GM12873 (cell line): Measurements from ENCODE around the gene SNX27.

ENCODE experiments used
- TF ChIP-seq, protein P1 (sequence below): IDR thresholded peaks from 2 replicates; pipeline ENCODE4 v1.5.1; 2012; ENCODE audit warnings: low read depth, mild to moderate bottlenecking, moderate library complexity, low read length, control low read depth; ENCODE audit not compliant: insufficient read depth; ENCODE audit errors: missing control alignments

Gene SNX27

GRCh38 chr1:151680826-151681225, 69.0 kb downstream of the SNX27 start:
- TF ChIP-seq, protein P1, sequence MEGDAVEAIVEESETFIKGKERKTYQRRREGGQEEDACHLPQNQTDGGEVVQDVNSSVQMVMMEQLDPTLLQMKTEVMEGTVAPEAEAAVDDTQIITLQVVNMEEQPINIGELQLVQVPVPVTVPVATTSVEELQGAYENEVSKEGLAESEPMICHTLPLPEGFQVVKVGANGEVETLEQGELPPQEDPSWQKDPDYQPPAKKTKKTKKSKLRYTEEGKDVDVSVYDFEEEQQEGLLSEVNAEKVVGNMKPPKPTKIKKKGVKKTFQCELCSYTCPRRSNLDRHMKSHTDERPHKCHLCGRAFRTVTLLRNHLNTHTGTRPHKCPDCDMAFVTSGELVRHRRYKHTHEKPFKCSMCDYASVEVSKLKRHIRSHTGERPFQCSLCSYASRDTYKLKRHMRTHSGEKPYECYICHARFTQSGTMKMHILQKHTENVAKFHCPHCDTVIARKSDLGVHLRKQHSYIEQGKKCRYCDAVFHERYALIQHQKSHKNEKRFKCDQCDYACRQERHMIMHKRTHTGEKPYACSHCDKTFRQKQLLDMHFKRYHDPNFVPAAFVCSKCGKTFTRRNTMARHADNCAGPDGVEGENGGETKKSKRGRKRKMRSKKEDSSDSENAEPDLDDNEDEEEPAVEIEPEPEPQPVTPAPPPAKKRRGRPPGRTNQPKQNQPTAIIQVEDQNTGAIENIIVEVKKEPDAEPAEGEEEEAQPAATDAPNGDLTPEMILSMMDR: no peak

- TF ChIP-seq, protein P1: no peak
These were observed 70.1 kb downstream of the SNX27 start for GRCh38 chr1:151681923-151682322.

- TF ChIP-seq, protein P1: no peak
These were observed 72.3 kb downstream of the SNX27 start for GRCh38 chr1:151684128-151684527.

- TF ChIP-seq, protein P1: no peak
These were observed 74.7 kb downstream of the SNX27 start for GRCh38 chr1:151686561-151686960.

DNA sequence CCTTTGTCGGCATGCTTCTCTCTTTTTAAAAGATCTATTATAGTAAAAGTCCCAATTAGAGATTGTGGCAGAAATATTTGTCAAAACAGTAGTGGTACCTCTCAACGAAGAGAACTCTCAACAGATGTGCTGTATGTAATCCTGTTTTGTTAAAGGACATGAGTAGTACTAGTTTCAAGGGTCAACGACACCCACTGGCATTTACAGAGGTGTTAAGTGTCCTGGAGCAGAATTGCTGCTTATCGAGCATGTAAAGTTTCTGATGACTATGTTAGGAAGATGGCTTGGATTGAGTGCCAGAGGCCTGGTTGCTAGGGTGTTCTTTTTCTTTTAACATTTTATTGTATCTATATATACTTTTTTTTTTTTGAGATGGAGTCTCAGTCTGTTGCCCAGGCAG, 77.6 kb downstream of the SNX27 start:
- TF ChIP-seq, protein P1: no peak

DNA sequence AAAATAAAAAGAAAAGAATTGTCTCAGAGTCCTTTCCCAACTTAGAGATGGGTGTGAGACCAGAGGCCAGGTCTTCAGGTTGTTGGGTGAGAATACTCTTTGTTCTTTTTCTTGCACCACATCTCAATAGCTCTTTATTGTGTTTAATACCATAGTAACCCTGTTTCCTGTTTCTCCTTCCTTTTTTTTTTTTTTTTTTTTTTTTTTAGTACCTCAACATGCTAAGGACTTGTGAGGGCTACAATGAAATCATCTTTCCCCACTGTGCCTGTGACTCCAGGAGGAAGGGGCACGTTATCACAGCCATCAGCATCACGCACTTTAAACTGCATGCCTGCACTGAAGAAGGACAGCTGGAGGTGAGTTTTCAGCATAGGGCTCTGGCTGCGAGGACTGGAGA, 80.4 kb downstream of the SNX27 start:
- TF ChIP-seq, protein P1: no peak

GRCh38 chr1:151693057-151693651, 81.3 kb downstream of the SNX27 start:
- TF ChIP-seq, protein P1: peak; percentile 65
